DND-41 (cell line): ENCODE data around the gene HSD17B1.

Source experiments
- ATAC-seq: fragments of 200-7000 bp; cut with Tn5 transposase; 3 replicates; pipeline ENCODE4 v1.9.1; 2021; ENCODE audit warnings: low read depth; ENCODE audit not compliant: insufficient read depth
- DNase-seq: peaks from one replicate; pipeline ENCODE4 v3.0.0-alpha.2; 2020
- H2AFZ ChIP-seq: 2 replicates; pipeline ENCODE4 v1.6.0; 2012; ENCODE audit warnings: low read depth, low read length
- H3K27ac ChIP-seq: 2 replicates; pipeline ENCODE4 v1.5.1; 2012; ENCODE audit warnings: low read length, inconsistent platforms
- H3K27me3 ChIP-seq: fragments of 200-600 bp; sonication (generic); 2 replicates; pipeline ENCODE4 v1.6.0; 2012; ENCODE audit warnings: low read length, mild to moderate bottlenecking, inconsistent platforms; ENCODE audit not compliant: insufficient read depth, poor library complexity
- H3K36me3 ChIP-seq: 2 replicates; pipeline ENCODE4 v1.5.1; 2012; ENCODE audit warnings: low read length, inconsistent platforms; ENCODE audit not compliant: insufficient read depth
- H3K4me1 ChIP-seq: 2 replicates; pipeline ENCODE4 v1.5.1; 2012; ENCODE audit warnings: mild to moderate bottlenecking, low read length; ENCODE audit not compliant: insufficient read depth
- H3K4me2 ChIP-seq: 2 replicates; pipeline ENCODE4 v1.6.0; 2012; ENCODE audit warnings: mild to moderate bottlenecking, moderate library complexity, low read length, inconsistent platforms; ENCODE audit not compliant: insufficient read depth
- H3K4me3 ChIP-seq, 2 experiments: fragments of 200-600 bp in 1 of 2; shearing (Covaris generic) in 1 of 2; 2 replicates each; pipeline ENCODE4 v1.5.1; 2012 to 2016; ENCODE audit warnings: inconsistent platforms in 2 of 2, low read length in 2 of 2, mild to moderate bottlenecking in 2 of 2, low read depth in 1 of 2, moderate library complexity in 1 of 2
- H3K79me2 ChIP-seq: 2 replicates; pipeline ENCODE4 v1.6.0; 2012; ENCODE audit warnings: low read length, inconsistent platforms; ENCODE audit not compliant: insufficient read depth
- H3K9ac ChIP-seq: 2 replicates; pipeline ENCODE4 v1.6.0; 2012; ENCODE audit warnings: low read depth, mild to moderate bottlenecking, inconsistent platforms, low read length, moderate library complexity
- H3K9me3 ChIP-seq: 2 replicates; pipeline ENCODE4 v1.5.1; 2012; ENCODE audit warnings: low read length, moderate library complexity, mild to moderate bottlenecking, inconsistent platforms; ENCODE audit not compliant: insufficient read depth, severe bottlenecking
- H4K20me1 ChIP-seq: 2 replicates; pipeline ENCODE4 v1.6.0; 2012; ENCODE audit warnings: low read length; ENCODE audit not compliant: insufficient read depth
- EZH2 ChIP-seq: IDR thresholded peaks from 3 replicates; pipeline ENCODE4 v1.6.1; 2012; ENCODE audit warnings: borderline replicate concordance, low read depth, mild to moderate bottlenecking, moderate library complexity, low read length, inconsistent platforms; ENCODE audit not compliant: severe bottlenecking
- TF ChIP-seq, protein P1 (sequence below): IDR thresholded peaks from 2 replicates; pipeline ENCODE4 v1.5.1; 2012; ENCODE audit warnings: borderline replicate concordance, low read length, moderate library complexity, mild to moderate bottlenecking; ENCODE audit not compliant: poor library complexity, severe bottlenecking; ENCODE audit errors: extremely low read depth

HSD17B1 gene

GRCh38 chr17:42561897-42562387 is 9.2 kb downstream of the HSD17B1 start, which contains the start of gene COASY:
Gene COASY, plus strand, starts transcription at chr17:42562148. Its CDS starts 475 bp downstream, at chr17:42562623.
- DNase-seq: peak; percentile 97
- H3K4me3 ChIP-seq: peak within 1 kb of the TSS; percentile 65 to 75
- H3K79me2 ChIP-seq: peaks cover 41% of the 10 kb centered on the region
- H3K4me1 ChIP-seq: peaks cover 52% of the 10 kb centered on the region
- no peaks in the 10 kb centered on the region for H3K27me3 ChIP-seq
- H3K9me3 ChIP-seq: no peaks in the 10 kb centered on the region
- peak within 1 kb of the TSS; percentile 100 for H3K4me2 ChIP-seq
- peak within 1 kb of the TSS; percentile 84 for H2AFZ ChIP-seq
- H3K9ac ChIP-seq: peak within 1 kb of the TSS; percentile 82
- ATAC-seq: peak; percentile 77
- H3K36me3 ChIP-seq: peaks cover 43% of the 10 kb centered on the region
- H4K20me1 ChIP-seq: peaks cover 9% of the 10 kb centered on the region; the same call in 1 of the 2 replicates
- peak within 1 kb of the TSS; percentile 90 for H3K27ac ChIP-seq
- TF ChIP-seq EZH2: no peak
- TF ChIP-seq, protein P1, sequence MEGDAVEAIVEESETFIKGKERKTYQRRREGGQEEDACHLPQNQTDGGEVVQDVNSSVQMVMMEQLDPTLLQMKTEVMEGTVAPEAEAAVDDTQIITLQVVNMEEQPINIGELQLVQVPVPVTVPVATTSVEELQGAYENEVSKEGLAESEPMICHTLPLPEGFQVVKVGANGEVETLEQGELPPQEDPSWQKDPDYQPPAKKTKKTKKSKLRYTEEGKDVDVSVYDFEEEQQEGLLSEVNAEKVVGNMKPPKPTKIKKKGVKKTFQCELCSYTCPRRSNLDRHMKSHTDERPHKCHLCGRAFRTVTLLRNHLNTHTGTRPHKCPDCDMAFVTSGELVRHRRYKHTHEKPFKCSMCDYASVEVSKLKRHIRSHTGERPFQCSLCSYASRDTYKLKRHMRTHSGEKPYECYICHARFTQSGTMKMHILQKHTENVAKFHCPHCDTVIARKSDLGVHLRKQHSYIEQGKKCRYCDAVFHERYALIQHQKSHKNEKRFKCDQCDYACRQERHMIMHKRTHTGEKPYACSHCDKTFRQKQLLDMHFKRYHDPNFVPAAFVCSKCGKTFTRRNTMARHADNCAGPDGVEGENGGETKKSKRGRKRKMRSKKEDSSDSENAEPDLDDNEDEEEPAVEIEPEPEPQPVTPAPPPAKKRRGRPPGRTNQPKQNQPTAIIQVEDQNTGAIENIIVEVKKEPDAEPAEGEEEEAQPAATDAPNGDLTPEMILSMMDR: no peak

DNA sequence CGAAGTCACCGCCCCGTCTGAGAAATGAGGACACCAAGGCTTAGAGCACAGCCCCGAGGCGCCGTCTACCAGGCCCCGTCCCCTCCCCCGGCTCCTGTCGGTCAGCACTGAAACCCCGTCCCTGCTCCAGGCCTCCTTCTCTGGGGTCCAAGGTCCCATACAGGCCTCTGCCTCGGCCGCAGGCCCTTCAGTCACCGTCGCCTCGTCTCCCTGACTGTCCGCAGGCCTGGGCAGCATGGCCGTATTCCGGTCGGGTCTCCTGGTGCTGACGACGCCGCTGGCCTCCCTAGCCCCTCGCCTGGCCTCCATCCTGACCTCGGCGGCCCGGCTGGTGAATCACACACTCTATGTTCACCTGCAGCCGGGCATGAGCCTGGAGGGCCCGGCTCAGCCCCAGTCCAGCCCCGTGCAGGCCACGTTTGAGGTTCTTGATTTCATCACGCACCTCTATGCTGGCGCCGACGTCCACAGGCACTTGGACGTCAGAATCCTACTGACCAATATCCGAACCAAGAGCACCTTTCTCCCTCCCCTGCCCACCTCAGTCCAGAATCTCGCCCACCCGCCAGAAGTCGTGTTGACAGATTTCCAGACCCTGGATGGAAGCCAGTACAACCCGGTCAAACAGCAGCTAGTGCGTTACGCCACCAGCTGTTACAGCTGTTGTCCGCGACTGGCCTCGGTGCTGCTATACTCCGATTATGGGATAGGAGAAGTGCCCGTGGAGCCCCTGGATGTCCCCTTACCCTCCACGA is 9.8 kb downstream of the HSD17B1 start:
- H3K27ac ChIP-seq: peak overlapping the region; percentile 90
- no peak for DNase-seq
- H2AFZ ChIP-seq: peak overlapping the region; percentile 84; the same call in 1 of the 2 replicates

DNA sequence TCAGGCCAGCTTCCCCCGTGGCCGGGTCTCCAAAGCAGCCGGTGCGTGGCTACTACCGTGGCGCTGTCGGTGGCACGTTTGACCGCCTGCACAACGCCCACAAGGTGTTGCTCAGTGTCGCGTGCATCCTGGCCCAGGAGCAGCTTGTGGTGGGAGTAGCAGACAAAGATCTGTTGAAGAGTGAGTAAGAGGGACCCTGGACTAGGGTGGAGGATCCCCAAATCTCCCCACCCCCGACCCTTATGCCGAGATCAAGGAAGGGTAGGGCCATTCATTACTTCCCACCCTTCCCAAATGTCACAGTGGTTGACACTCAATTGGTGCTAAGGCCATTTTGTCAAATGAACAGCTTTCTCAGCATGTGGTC is 10.4 kb downstream of the HSD17B1 start:
- DNase-seq (no peak), ATAC-seq (no peak)
- Histone ChIP-seq H2AFZ (no peak overlapping the region), H3K9ac (peak overlapping the region; percentile 82), H3K4me2 (peak overlapping the region; percentile 100), H3K4me3 (peak overlapping the region; percentile 65 to 75; a peak in 3 of 4 replicates), H3K27me3 (no peaks in the 10 kb centered on the region), H3K79me2 (peaks cover 51% of the 10 kb centered on the region), H3K27ac (peak overlapping the region; percentile 90), H4K20me1 (peaks cover 12% of the 10 kb centered on the region; the same call in 1 of the 2 replicates), H3K9me3 (no peaks in the 10 kb centered on the region), H3K4me1 (peaks cover 59% of the 10 kb centered on the region), H3K36me3 (peaks cover 51% of the 10 kb centered on the region)
- TF ChIP-seq, protein P1: no peak
- TF ChIP-seq EZH2: no peak

More for the DNA sequence above, 9.8 kb downstream of the HSD17B1 start:
- TF ChIP-seq, protein P1: no peak
- TF ChIP-seq EZH2: no peak
- no peaks in the 10 kb centered on the region for H3K27me3 ChIP-seq
- H4K20me1 ChIP-seq: peaks cover 9% of the 10 kb centered on the region; the same call in 1 of the 2 replicates
- peaks cover 54% of the 10 kb centered on the region for H3K4me1 ChIP-seq
- ATAC-seq: peak; percentile 4; the same call in 1 of the 3 replicates
- peaks cover 48% of the 10 kb centered on the region for H3K36me3 ChIP-seq
- H3K4me2 ChIP-seq: peak overlapping the region; percentile 100
- H3K9me3 ChIP-seq: no peaks in the 10 kb centered on the region
- peaks cover 47% of the 10 kb centered on the region for H3K79me2 ChIP-seq
- H3K4me3 ChIP-seq: peak overlapping the region; percentile 65 to 75
- peak overlapping the region; percentile 82 for H3K9ac ChIP-seq
